ENCODE data around the gene OPHN1.
"Not testable (repeated sequence)": the region's sequence is repeated elsewhere in the genome, so short reads cannot be mapped to it uniquely, and the experiment has no call there.

OPHN1 gene

GRCh38 chrX:68424719-68425118 lies 8.6 kb downstream of the OPHN1 start:
- no peak for DNase-seq

GRCh38 chrX:68422478-68422877 lies 10.8 kb downstream of the OPHN1 start:
- no peak for DNase-seq

GRCh38 chrX:68421636-68422035 lies 11.7 kb downstream of the OPHN1 start:
- no peak for DNase-seq

- DNase-seq, result no peak
Measured at GRCh38 chrX:68420559-68420958, 12.7 kb downstream of the OPHN1 start.

- DNase-seq, result no peak
Measured at GRCh38 chrX:68419975-68420374, 13.3 kb downstream of the OPHN1 start.

- DNase-seq, result peak in 8 of 56 donors; percentile 0 to 15 (median 5)
Measured at GRCh38 chrX:68417651-68418050, 15.6 kb downstream of the OPHN1 start.

- DNase-seq, result no peak
Measured at GRCh38 chrX:68416592-68416991, 16.7 kb downstream of the OPHN1 start.

GRCh38 chrX:68415316-68415715 lies 18.0 kb downstream of the OPHN1 start:
- peak in 1 of 56 donors; percentile 0 for DNase-seq

GRCh38 chrX:68413254-68413653 lies 20.0 kb downstream of the OPHN1 start:
- peak in 1 of 56 donors; percentile 0 for DNase-seq

- no peak for DNase-seq
Measured at GRCh38 chrX:68411729-68412128, 21.6 kb downstream of the OPHN1 start.

- DNase-seq, result no peak
Measured at GRCh38 chrX:68409194-68409593, 24.1 kb downstream of the OPHN1 start.

- DNase-seq, result peak in 3 of 56 donors; percentile 0 to 6 (median 2)
Measured at GRCh38 chrX:68403522-68403921, 29.8 kb downstream of the OPHN1 start.

- no peak for DNase-seq
Measured at GRCh38 chrX:68403038-68403437, 30.3 kb downstream of the OPHN1 start.

GRCh38 chrX:68402094-68402493 lies 31.2 kb downstream of the OPHN1 start:
- no peak for DNase-seq

GRCh38 chrX:68398291-68398690 lies 35.0 kb downstream of the OPHN1 start:
- DNase-seq, result no peak

- DNase-seq, result peak in 1 of 56 donors; percentile 1
Measured at GRCh38 chrX:68396953-68397352, 36.3 kb downstream of the OPHN1 start.

- not testable (repeated sequence) for DNase-seq
Measured at GRCh38 chrX:68389419-68389960, 43.8 kb downstream of the OPHN1 start.

- DNase-seq, result no peak
Measured at GRCh38 chrX:68387776-68388175, 45.5 kb downstream of the OPHN1 start.

- no peak for DNase-seq
Measured at GRCh38 chrX:68383540-68383939, 49.8 kb downstream of the OPHN1 start.

GRCh38 chrX:68377579-68377978 lies 55.7 kb downstream of the OPHN1 start:
- DNase-seq, result not testable (repeated sequence)

GRCh38 chrX:68376373-68376772 lies 56.9 kb downstream of the OPHN1 start:
- no peak for DNase-seq

- DNase-seq, result no peak
Measured at GRCh38 chrX:68375803-68376202, 57.5 kb downstream of the OPHN1 start.

- DNase-seq, result no peak
Measured at GRCh38 chrX:68372665-68373064, 60.6 kb downstream of the OPHN1 start.

- DNase-seq, result no peak
Measured at GRCh38 chrX:68369559-68369958, 63.7 kb downstream of the OPHN1 start.

Data from amygdala (tissue), 56 donors.